Measurements from ENCODE around the gene SLC26A3.

GRCh38 chr7:107721286-107721685 is 81.7 kb downstream of the SLC26A3 start:
- no peak for TF ChIP-seq CTCF (conservative IDR thresholded peaks at IDR 0.05; ENCODE audit: low read depth in 2 of 2)
- TF ChIP-seq POLR2AphosphoS5 (IDR thresholded peaks at IDR 0.05; ENCODE audit: low read depth): no peak
- TF ChIP-seq EZH2 (IDR thresholded peaks at IDR 0.05; ENCODE audit: low read depth, unreplicated experiment): no peak
- no peak for TF ChIP-seq EZH2phosphoT487 (IDR thresholded peaks at IDR 0.05; ENCODE audit: unreplicated experiment)
- TF ChIP-seq ETS1 (IDR thresholded peaks at IDR 0.05): no peak
